Measurements from ENCODE around the gene SAMD7. TPM values are rescaled to one million over a fixed set of nuclear protein-coding genes. Genes with fewer than 3 reads are reported as not detected.

The SAMD7 gene
- polyA plus RNA-seq, 3 donors: not detected

- no peak overlapping the region for H3K4me3 Mint-ChIP-seq
- H3K4me1 Mint-ChIP-seq: peaks cover 6% of the 10 kb centered on the region
- no peak overlapping the region for H3K4me2 ChIP-seq (replicated peaks; ENCODE audit: extremely low read depth, low read length, poor library complexity, severe bottlenecking)
- intact Hi-C loops (cut with micrococcal nuclease): no loop called here
- H3K9me3 Mint-ChIP-seq: peaks cover 2 to 19% (median 7%) of the 10 kb centered on the region in 7 donors
- H3K27ac Mint-ChIP-seq: no peak overlapping the region
- no peaks in the 10 kb centered on the region for H3K36me3 Mint-ChIP-seq
- peaks cover 8 to 16% of the 10 kb centered on the region in 2 donors for H3K9me3 ChIP-seq (replicated peaks in 1 of 2; ENCODE audit: control insufficient read depth in 1 of 2, insufficient read depth in 1 of 2, low read length in 2 of 2)
- no peaks in the 10 kb centered on the region for H3K79me2 ChIP-seq (ENCODE audit: insufficient read depth, low read length)
- H4K20me1 ChIP-seq (ENCODE audit: insufficient read depth, low read length): no peaks in the 10 kb centered on the region
- H3K27ac ChIP-seq (ENCODE audit: low read depth in 1 of 2, low read length in 2 of 2): no peak overlapping the region
- no peak overlapping the region for H3K4me3 ChIP-seq (replicated peaks in 1 of 3; ENCODE audit: low read depth in 2 of 3, low read length in 3 of 3)
- no peaks in the 10 kb centered on the region for H3K27me3 ChIP-seq (ENCODE audit: control insufficient read depth in 2 of 2, insufficient read depth in 2 of 2, low read length in 2 of 2)
- H3K36me3 ChIP-seq (replicated peaks in 1 of 2; ENCODE audit: control insufficient read depth in 1 of 2, insufficient read depth in 2 of 2, low read length in 2 of 2): no peaks in the 10 kb centered on the region
- no peak for TF ChIP-seq CTCF (IDR thresholded peaks at IDR 0.05)
- peaks cover 0 to 5% (median 2%) of the 10 kb centered on the region in 3 donors for H3K27me3 Mint-ChIP-seq (ENCODE audit: low read depth in 3 of 3)
- no peak overlapping the region for H3K9ac ChIP-seq (ENCODE audit: insufficient read depth, low read length, poor library complexity, severe bottlenecking)
- peaks cover 0 to 11% of the 10 kb centered on the region in 2 donors for H3K4me1 ChIP-seq (ENCODE audit: control insufficient read depth in 1 of 2, insufficient read depth in 2 of 2, low read length in 2 of 2)
- no peak for DNase-seq
- H2AFZ ChIP-seq (ENCODE audit: insufficient read depth, low read depth, low read length, poor library complexity, severe bottlenecking): no peak overlapping the region
Measured at GRCh38 chr3:169907476-169907875, 3.9 kb upstream of the SAMD7 start.

GRCh38 chr3:169907944-169908343 lies 3.4 kb upstream of the SAMD7 start:
- Mint-ChIP-seq H3K36me3 (no peaks in the 10 kb centered on the region), H3K27ac (peak overlapping the region in 1 of 7 donors; percentile 15), H3K27me3 (ENCODE audit: low read depth in 3 of 3) (peaks cover 0 to 5% (median 2%) of the 10 kb centered on the region in 3 donors), H3K9me3 (peaks cover 2 to 14% (median 4%) of the 10 kb centered on the region in 7 donors), H3K4me1 (peaks cover 6% of the 10 kb centered on the region), H3K4me3 (no peak overlapping the region)
- Histone ChIP-seq H3K4me3 (replicated peaks in 1 of 3; ENCODE audit: low read depth in 2 of 3, low read length in 3 of 3) (no peak overlapping the region), H3K9ac (ENCODE audit: insufficient read depth, low read length, poor library complexity, severe bottlenecking) (no peak overlapping the region), H3K36me3 (replicated peaks in 1 of 2; ENCODE audit: control insufficient read depth in 1 of 2, insufficient read depth in 2 of 2, low read length in 2 of 2) (no peaks in the 10 kb centered on the region), H2AFZ (ENCODE audit: insufficient read depth, low read depth, low read length, poor library complexity, severe bottlenecking) (no peak overlapping the region), H4K20me1 (ENCODE audit: insufficient read depth, low read length) (no peaks in the 10 kb centered on the region), H3K9me3 (replicated peaks in 1 of 2; ENCODE audit: control insufficient read depth in 1 of 2, insufficient read depth in 1 of 2, low read length in 2 of 2) (peaks cover 3 to 11% of the 10 kb centered on the region in 2 donors), H3K4me1 (ENCODE audit: control insufficient read depth in 1 of 2, insufficient read depth in 2 of 2, low read length in 2 of 2) (peaks cover 0 to 11% of the 10 kb centered on the region in 2 donors), H3K27ac (ENCODE audit: low read depth in 1 of 2, low read length in 2 of 2) (no peak overlapping the region), H3K79me2 (ENCODE audit: insufficient read depth, low read length) (no peaks in the 10 kb centered on the region), H3K4me2 (replicated peaks; ENCODE audit: extremely low read depth, low read length, poor library complexity, severe bottlenecking) (no peak overlapping the region), H3K27me3 (ENCODE audit: control insufficient read depth in 2 of 2, insufficient read depth in 2 of 2, low read length in 2 of 2) (no peaks in the 10 kb centered on the region)
- no peak for DNase-seq
- intact Hi-C loops (cut with micrococcal nuclease): no loop called here
- TF ChIP-seq CTCF (IDR thresholded peaks at IDR 0.05): no peak
- WGBS (ENCODE audit: insufficient coverage): 91% methylated on average over 4 of the region's 4 CpGs
